ENCODE measurements around the gene PTPRE.

DNA sequence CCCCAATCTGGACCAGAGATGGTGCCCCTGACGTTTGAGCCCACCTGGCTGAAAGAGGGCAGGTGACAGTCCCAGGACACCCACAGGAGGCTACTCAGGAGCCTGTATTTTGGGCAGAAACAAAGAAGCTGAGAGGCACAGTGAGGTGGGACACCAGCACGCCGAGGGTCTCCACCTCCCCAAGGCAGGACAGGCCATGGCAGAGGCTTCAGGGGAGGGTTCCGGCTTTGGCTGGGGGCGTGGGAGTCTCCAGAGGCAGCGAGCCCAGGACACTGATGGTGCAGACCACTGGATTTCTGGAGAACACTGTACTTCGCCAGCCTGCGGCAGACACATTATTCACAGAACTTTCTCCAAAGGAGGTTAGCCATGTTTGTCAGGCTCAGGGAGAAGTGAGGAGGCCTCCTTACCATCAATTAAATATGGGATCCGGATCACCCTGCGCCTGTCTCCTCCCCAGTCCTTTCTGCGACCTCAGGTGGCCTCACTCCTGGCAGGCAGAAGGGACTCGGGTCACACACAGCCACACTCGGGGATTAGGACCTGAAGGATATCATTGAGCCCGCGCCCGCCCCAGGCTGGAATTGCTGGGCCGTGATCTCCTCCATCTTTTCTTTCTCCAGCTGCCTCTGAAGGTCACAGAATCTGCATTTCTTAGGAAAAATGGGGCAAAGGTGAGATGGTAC lies 121.1 kb downstream of the PTPRE start:
- TF ChIP-seq, protein P1, sequence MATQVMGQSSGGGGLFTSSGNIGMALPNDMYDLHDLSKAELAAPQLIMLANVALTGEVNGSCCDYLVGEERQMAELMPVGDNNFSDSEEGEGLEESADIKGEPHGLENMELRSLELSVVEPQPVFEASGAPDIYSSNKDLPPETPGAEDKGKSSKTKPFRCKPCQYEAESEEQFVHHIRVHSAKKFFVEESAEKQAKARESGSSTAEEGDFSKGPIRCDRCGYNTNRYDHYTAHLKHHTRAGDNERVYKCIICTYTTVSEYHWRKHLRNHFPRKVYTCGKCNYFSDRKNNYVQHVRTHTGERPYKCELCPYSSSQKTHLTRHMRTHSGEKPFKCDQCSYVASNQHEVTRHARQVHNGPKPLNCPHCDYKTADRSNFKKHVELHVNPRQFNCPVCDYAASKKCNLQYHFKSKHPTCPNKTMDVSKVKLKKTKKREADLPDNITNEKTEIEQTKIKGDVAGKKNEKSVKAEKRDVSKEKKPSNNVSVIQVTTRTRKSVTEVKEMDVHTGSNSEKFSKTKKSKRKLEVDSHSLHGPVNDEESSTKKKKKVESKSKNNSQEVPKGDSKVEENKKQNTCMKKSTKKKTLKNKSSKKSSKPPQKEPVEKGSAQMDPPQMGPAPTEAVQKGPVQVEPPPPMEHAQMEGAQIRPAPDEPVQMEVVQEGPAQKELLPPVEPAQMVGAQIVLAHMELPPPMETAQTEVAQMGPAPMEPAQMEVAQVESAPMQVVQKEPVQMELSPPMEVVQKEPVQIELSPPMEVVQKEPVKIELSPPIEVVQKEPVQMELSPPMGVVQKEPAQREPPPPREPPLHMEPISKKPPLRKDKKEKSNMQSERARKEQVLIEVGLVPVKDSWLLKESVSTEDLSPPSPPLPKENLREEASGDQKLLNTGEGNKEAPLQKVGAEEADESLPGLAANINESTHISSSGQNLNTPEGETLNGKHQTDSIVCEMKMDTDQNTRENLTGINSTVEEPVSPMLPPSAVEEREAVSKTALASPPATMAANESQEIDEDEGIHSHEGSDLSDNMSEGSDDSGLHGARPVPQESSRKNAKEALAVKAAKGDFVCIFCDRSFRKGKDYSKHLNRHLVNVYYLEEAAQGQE (IDR thresholded peaks at IDR 0.05; ENCODE audit: insufficient read depth in 1 of 2, low read depth in 2 of 2, low read length in 2 of 2) = no peak
- TF ChIP-seq SIN3A (IDR thresholded peaks at IDR 0.05; ENCODE audit: borderline replicate concordance, insufficient read depth, low read length) (no peak), TAF1 (IDR thresholded peaks at IDR 0.05; ENCODE audit: borderline replicate concordance, insufficient read depth, low read length) (no peak), POLR2AphosphoS5 (IDR thresholded peaks at IDR 0.05; ENCODE audit: low read depth, low read length) (no peak)

Measured in PFSK-1 (cell line).